K562 (cell line): Measurements from ENCODE around the gene TMEM132D. TPM values are rescaled to one million over a fixed set of nuclear protein-coding genes. Genes with fewer than 3 reads are reported as not detected.

Source experiments
- ATAC-seq: fragments of 200-7000 bp; cut with Tn5 transposase; 3 replicates; pipeline ENCODE4 v1.9.1; 2020; ENCODE audit warnings: moderate library complexity
- BruUV-seq: library from RNA; stranded (reverse); fragments of 400-500 nt; replicated peaks from 2 replicates; lab custom pipeline; 2021; lab: Mats Ljungman, UMichigan
- CTCF ChIA-PET: fragments of 300-600 bp; formaldehyde crosslinking; extraction: SDS; loops from one replicate; lab custom pipeline; 2021; ENCODE audit warnings: low intra/inter-chr PET ratio; lab: Yijun Ruan, JAX
- POLR2A ChIA-PET: fragments of 300-600, 350-650 bp; sonication (Branson Sonifier 250); formaldehyde crosslinking; extraction: SDS; loops from one replicate; lab custom pipeline; 2021; ENCODE audit warnings: antibody characterized with exemption, inconsistent platforms; lab: Yijun Ruan, JAX
- DNase-seq, 4 experiments: peaks; one replicate each; pipeline versions ENCODE4 v3.0.0 to v3.0.0-alpha.2; 2011 to 2018; ENCODE audit warnings: low spot score in 3 of 4, mixed read lengths in 3 of 4; ENCODE audit errors: extremely low read depth in 1 of 4
- FAIRE-seq: peaks from 2 replicates; lab custom pipeline; 2011; peaks lifted over from hg19 to GRCh38; lab: Jason Lieb, UNC
- H2AFZ ChIP-seq: 2 replicates; pipeline ENCODE4 v1.6.0; 2011; ENCODE audit warnings: low read depth, low read length, control low read depth, inconsistent platforms
- H3K27ac ChIP-seq: fragments of 200-600 bp; 3 replicates; pipeline ENCODE4 v1.8.0; 2011; ENCODE audit warnings: low read depth, mild to moderate bottlenecking, control low read depth, inconsistent platforms, low read length, moderate library complexity, mixed read lengths; ENCODE audit errors: extremely low read depth
- H3K27me3 ChIP-seq, 2 experiments: fragments of 300-600 bp in 1 of 2; 2 replicates in 1 of 2; 3 replicates in 1 of 2; pipeline versions ENCODE4 v1.6.0 to v1.8.0; 2011; ENCODE audit warnings: inconsistent platforms in 2 of 2, low read length in 2 of 2, mild to moderate bottlenecking in 1 of 2, mixed read lengths in 1 of 2, moderate library complexity in 1 of 2; ENCODE audit not compliant: control insufficient read depth in 2 of 2, insufficient read depth in 2 of 2
- H3K36me3 ChIP-seq: fragments of 300-600 bp; 3 replicates; pipeline ENCODE4 v1.8.0; 2011; ENCODE audit warnings: mild to moderate bottlenecking, low read length, inconsistent platforms; ENCODE audit not compliant: control insufficient read depth, insufficient read depth
- H3K4me1 ChIP-seq, 2 experiments: fragments of 200-600 bp in 1 of 2; replicated peaks in 1 of 2; 2 replicates in 1 of 2; 3 replicates in 1 of 2; pipeline versions ENCODE4 v1.5.1 to v1.8.0; 2011; ENCODE audit warnings: inconsistent platforms in 2 of 2, low read length in 2 of 2, mild to moderate bottlenecking in 1 of 2, mixed read lengths in 1 of 2, moderate library complexity in 1 of 2; ENCODE audit not compliant: control insufficient read depth in 2 of 2, insufficient read depth in 2 of 2
- H3K4me2 ChIP-seq: 2 replicates; pipeline ENCODE4 v1.6.1; 2011; ENCODE audit warnings: low read length, control low read depth, inconsistent platforms, mixed read lengths; ENCODE audit not compliant: insufficient read depth
- H3K4me3 ChIP-seq: fragments of 200-600 bp; sonication (generic), shearing (Covaris generic); 2 replicates; pipeline ENCODE4 v1.5.1; 2016; ENCODE audit warnings: control low read depth, inconsistent platforms
- H3K79me2 ChIP-seq: fragments of 200-600 bp; 3 replicates; pipeline ENCODE4 v1.8.0; 2011; ENCODE audit warnings: low read length, inconsistent platforms; ENCODE audit not compliant: control insufficient read depth, insufficient read depth
- H3K9ac ChIP-seq, 2 experiments: 2 replicates each; pipeline versions ENCODE4 v1.6.0 to v1.6.1; 2011; ENCODE audit warnings: low read depth in 2 of 2, low read length in 2 of 2, control low read depth in 1 of 2, inconsistent platforms in 1 of 2, mild to moderate bottlenecking in 1 of 2, mixed read lengths in 1 of 2; ENCODE audit not compliant: insufficient read depth in 1 of 2
- H3K9me1 ChIP-seq: one replicate; pipeline ENCODE4 v1.6.0; 2011; ENCODE audit warnings: inconsistent platforms, mild to moderate bottlenecking, low read length, moderate library complexity; ENCODE audit not compliant: control insufficient read depth, insufficient read depth
- H3K9me3 ChIP-seq: replicated peaks from 2 replicates; pipeline ENCODE4 v1.5.1; 2011; ENCODE audit warnings: low read depth, low read length, inconsistent platforms; ENCODE audit not compliant: control insufficient read depth, insufficient read depth
- H4K20me1 ChIP-seq: replicated peaks from 2 replicates; pipeline ENCODE4 v1.6.1; 2011; ENCODE audit warnings: low read length, inconsistent platforms, mixed read lengths; ENCODE audit not compliant: control insufficient read depth, insufficient read depth
- GTF2E2 ChIP-seq: fragments of 200-800 bp; sonication (Bioruptor generic); IDR thresholded peaks from 2 replicates; pipeline ENCODE4 v1.6.1; 2016; ENCODE audit warnings: missing genetic modification characterization, missing compliant biosample characterization
- HNRNPLL ChIP-seq: fragments of 200-400 bp; formaldehyde crosslinking; IDR thresholded peaks from 2 replicates; pipeline ENCODE4 v1.6.1; 2017; ENCODE audit warnings: low read length, low read depth, mild to moderate bottlenecking; ENCODE audit not compliant: poor library complexity, severe bottlenecking
- PRPF4 ChIP-seq: fragments of 200-400 bp; formaldehyde crosslinking; IDR thresholded peaks from one replicate; pipeline ENCODE4 v1.6.1; 2017; ENCODE audit warnings: low read length, low read depth, mild to moderate bottlenecking; ENCODE audit not compliant: insufficient read depth, poor library complexity, severe bottlenecking
- RAD21 ChIP-seq, 2 experiments: fragments of 250-450 bp in 1 of 2; fragments of 450-650 bp in 1 of 2; sonication (Bioruptor Pico) in 1 of 2; formaldehyde crosslinking in 1 of 2; IDR thresholded peaks in 1 of 2; conservative IDR thresholded peaks in 1 of 2; 2 replicates each; pipeline versions ENCODE4 v1.4.0 to v1.8.0; 2020 to 2022; ENCODE audit warnings: mild to moderate bottlenecking in 2 of 2, moderate library complexity in 1 of 2
- RBM17 ChIP-seq: fragments of 200-400 bp; formaldehyde crosslinking; IDR thresholded peaks from 2 replicates; pipeline ENCODE4 v1.6.1; 2017; ENCODE audit warnings: low read depth, mild to moderate bottlenecking, low read length, borderline replicate concordance
- RCOR1 ChIP-seq, 2 experiments: IDR thresholded peaks; 2 replicates each; pipeline ENCODE4 v1.6.1; 2012; ENCODE audit warnings: low read depth in 2 of 2, low read length in 2 of 2, borderline replicate concordance in 1 of 2, improper control_type of control experiment in 1 of 2
- SETDB1 ChIP-seq: IDR thresholded peaks from one replicate; pipeline ENCODE4 v1.6.1; 2012; ENCODE audit warnings: low read length, control low read depth, inconsistent platforms
- TCFL5 ChIP-seq: fragments of 250-450 bp; sonication (Bioruptor Pico); conservative IDR thresholded peaks from 2 replicates; pipeline ENCODE4 v1.6.1; 2021; ENCODE audit warnings: mild to moderate bottlenecking, moderate library complexity, matching md5 sums
- ZNF197 ChIP-seq: fragments of 200-800 bp; sonication (Bioruptor generic); IDR thresholded peaks from 2 replicates; pipeline ENCODE4 v1.6.1; 2016; ENCODE audit warnings: low read depth, missing genetic modification characterization, missing compliant biosample characterization
- ZNF384 ChIP-seq: IDR thresholded peaks from 2 replicates; pipeline ENCODE4 v1.6.1; 2012; ENCODE audit warnings: low read depth, low read length, improper control_type of control experiment
- ZNF551 ChIP-seq: fragments of 250-450 bp; sonication (Bioruptor Pico); IDR thresholded peaks from 2 replicates; pipeline ENCODE4 v1.5.0; 2021; ENCODE audit warnings: mild to moderate bottlenecking, moderate library complexity
- ZNF785 ChIP-seq: fragments of 250-450 bp; sonication (Bioruptor Pico); IDR thresholded peaks from 2 replicates; pipeline ENCODE4 v1.4.0; 2020; ENCODE audit warnings: mild to moderate bottlenecking
- whole genome bisulfite sequencing: fragments of 100-300 bp; shearing (Covaris generic); methylation state at CpG from one replicate; pipeline ENCODE4 v1.1.6; 2016; ENCODE audit warnings: low coverage, mixed read lengths; ENCODE audit not compliant: insufficient coverage; ENCODE audit errors: missing lambda C conversion rate; 5-methylcytosine and 5-hydroxymethylcytosine counted together
- in situ Hi-C: fragments of 300-500 bp; cut with MboI; formaldehyde crosslinking; loops from 4 replicates; pipeline ENCODE4 v1.15.0; 2018; ENCODE audit warnings: inconsistent platforms, mixed read lengths
- intact Hi-C: fragments of 100-400 bp; cut with micrococcal nuclease; formaldehyde crosslinking; loops from 2 replicates; pipeline ENCODE4 v1.14.2; 2022
- polyA plus RNA-seq, 8 experiments: library from polyadenylated mRNA; depleted of rRNA in 4 of 8; stranded (reverse) in 5 of 8; unstranded in 3 of 8; fragments of >200 nt; fragmentation: Nextera tagmentation in 2 of 8; fragmentation: Illumina TruSeq in 1 of 8; extraction: Ambion mirVana in 2 of 8; extraction: Trizol in 1 of 8; gene quantifications; 2 replicates each; pipeline versions ENCODE4 v1.2.1 to v1.2.3, GENCODE V29; 2011 to 2014; ENCODE audit warnings: inconsistent platforms in 1 of 8, missing spikeins in 1 of 8
- total RNA-seq, 7 experiments: library from RNA; depleted of rRNA in 6 of 7; stranded (reverse); fragments of >200 nt in 6 of 7; fragmentation: Illumina TruSeq in 2 of 7; extraction: Trizol in 2 of 7; gene quantifications; 2 replicates each; pipeline versions ENCODE4 v1.2.1 to v1.2.3, GENCODE V29; 2011 to 2021; ENCODE audit warnings: low replicate concordance in 1 of 7
- TF ChIP-seq, protein P1 (sequence below): sonication (generic); formaldehyde crosslinking; IDR thresholded peaks from 2 replicates; pipeline ENCODE4 v1.5.0; 2020; ENCODE audit warnings: missing genetic modification reagents

Gene TMEM132D
- total and polyA plus RNA-seq, 9 of the 15 experiments (the other 6 are each of a cell fraction or from before 2014, with no cell fraction given), result not detected

- no peaks in the 10 kb centered on the region for H4K20me1 ChIP-seq
- H3K27ac ChIP-seq, result no peak overlapping the region
- no peaks in the 10 kb centered on the region for H3K4me1 ChIP-seq
- POLR2A ChIA-PET, result no interaction called here
- BruUV-seq, result no TSS peak
- intact Hi-C loops, result no loop called here
- H3K36me3 ChIP-seq, result no peaks in the 10 kb centered on the region
- H2AFZ ChIP-seq, result no peak overlapping the region
- no peak overlapping the region for H3K4me2 ChIP-seq
- H3K9me1 ChIP-seq, result no peaks in the 10 kb centered on the region
- TF ChIP-seq SETDB1, result no peak
- TF ChIP-seq, protein P1, sequence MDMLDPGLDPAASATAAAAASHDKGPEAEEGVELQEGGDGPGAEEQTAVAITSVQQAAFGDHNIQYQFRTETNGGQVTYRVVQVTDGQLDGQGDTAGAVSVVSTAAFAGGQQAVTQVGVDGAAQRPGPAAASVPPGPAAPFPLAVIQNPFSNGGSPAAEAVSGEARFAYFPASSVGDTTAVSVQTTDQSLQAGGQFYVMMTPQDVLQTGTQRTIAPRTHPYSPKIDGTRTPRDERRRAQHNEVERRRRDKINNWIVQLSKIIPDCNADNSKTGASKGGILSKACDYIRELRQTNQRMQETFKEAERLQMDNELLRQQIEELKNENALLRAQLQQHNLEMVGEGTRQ, result peak; percentile 62
- H3K9me3 ChIP-seq, result no peaks in the 10 kb centered on the region
- in situ Hi-C loops, result no loop called here
- H3K79me2 ChIP-seq, result no peaks in the 10 kb centered on the region
- peak; percentile 68 for ATAC-seq
- H3K27me3 ChIP-seq, result no peaks in the 10 kb centered on the region
- CTCF ChIA-PET, result no interaction called here
- no peak overlapping the region for H3K4me3 ChIP-seq
- FAIRE-seq, result no peak
- DNase-seq, result peak; percentile 3 to 54 (median 36)
- WGBS, result 2% methylated on average over 5 of the region's 6 CpGs
- no peak overlapping the region for H3K9ac ChIP-seq
Measured at GRCh38 chr12:129202109-129202814, 701.6 kb downstream of the TMEM132D start.

GRCh38 chr12:129201029-129201428 lies 702.8 kb downstream of the TMEM132D start:
- H3K4me2 ChIP-seq, result no peak overlapping the region
- no peaks in the 10 kb centered on the region for H3K27me3 ChIP-seq
- no peak overlapping the region for H2AFZ ChIP-seq
- H3K79me2 ChIP-seq, result no peaks in the 10 kb centered on the region
- no peaks in the 10 kb centered on the region for H3K4me1 ChIP-seq
- TF ChIP-seq RAD21 (CRISPR knock-in tag; conservative IDR thresholded peaks at IDR 0.05 in 1 of 2, IDR thresholded peaks at IDR 0.05 in 1 of 2) (no peak), RBM17 (no peak), ZNF197 (CRISPR knock-in tag) (no peak), ZNF551 (CRISPR knock-in tag) (no peak), HNRNPLL (no peak), ZNF384 (no peak), GTF2E2 (tag) (no peak), TCFL5 (CRISPR knock-in tag) (no peak), ZNF785 (CRISPR knock-in tag) (no peak), RCOR1 (IDR thresholded peaks at IDR 0.05; ENCODE audit: borderline replicate concordance in 1 of 2, low read depth in 2 of 2, low read length in 2 of 2) (no peak), PRPF4 (no peak)
- H3K4me3 ChIP-seq, result no peak overlapping the region
- FAIRE-seq (no peak), ATAC-seq (no peak), DNase-seq (no peak)
- 0% methylated on average over 2 of the region's 2 CpGs for WGBS
- intact Hi-C loops (no loop called here), in situ Hi-C loops (no loop called here)
- H4K20me1 ChIP-seq, result no peaks in the 10 kb centered on the region
- POLR2A ChIA-PET, result no interaction called here
- no peak overlapping the region for H3K9ac ChIP-seq
- BruUV-seq, result no TSS peak
- no peaks in the 10 kb centered on the region for H3K9me3 ChIP-seq
- no peaks in the 10 kb centered on the region for H3K36me3 ChIP-seq
- H3K9me1 ChIP-seq, result no peaks in the 10 kb centered on the region
- CTCF ChIA-PET, result no interaction called here
- no peak overlapping the region for H3K27ac ChIP-seq
